HG03196 (cell line): ENCODE data around the gene MGRN1.

Experiments
- ATAC-seq: cut with Tn5 transposase; IDR thresholded peaks from one replicate; pipeline ENCODE4 v1.9.1; 2021; ENCODE audit not compliant: unreplicated experiment

Gene MGRN1

GRCh38 chr16:4603624-4604170, 20.9 kb upstream of the MGRN1 start:
- ATAC-seq, result no peak

GRCh38 chr16:4604401-4604800, 20.2 kb upstream of the MGRN1 start:
- ATAC-seq, result no peak

GRCh38 chr16:4606354-4606753, 18.3 kb upstream of the MGRN1 start:
- no peak for ATAC-seq

GRCh38 chr16:4607841-4608703, 16.6 kb upstream of the MGRN1 start:
- no peak for ATAC-seq

- no peak for ATAC-seq
Observed at GRCh38 chr16:4608704-4608980, 16.0 kb upstream of the MGRN1 start.

- ATAC-seq, result no peak
Observed at GRCh38 chr16:4609200-4610010, 15.2 kb upstream of the MGRN1 start.

GRCh38 chr16:4610011-4611005, 14.3 kb upstream of the MGRN1 start:
- no peak for ATAC-seq

GRCh38 chr16:4611337-4612021, 13.1 kb upstream of the MGRN1 start:
- no peak for ATAC-seq

- ATAC-seq, result no peak
Observed at GRCh38 chr16:4612474-4612931, 12.1 kb upstream of the MGRN1 start.

GRCh38 chr16:4612977-4613635, 11.5 kb upstream of the MGRN1 start:
- no peak for ATAC-seq

GRCh38 chr16:4613636-4614570, 10.7 kb upstream of the MGRN1 start:
- no peak for ATAC-seq

GRCh38 chr16:4614571-4615383, 9.8 kb upstream of the MGRN1 start, which contains the start of gene UBALD1:
Gene UBALD1 (minus strand): TSS chr16:4614888. CDS start chr16:4614797, 91 bp downstream.
- ATAC-seq, result peak; percentile 50

- no peak for ATAC-seq
Observed at GRCh38 chr16:4615384-4616046, 9.1 kb upstream of the MGRN1 start.

- peak; percentile 72 for ATAC-seq
Observed at GRCh38 chr16:4616047-4616811, 8.4 kb upstream of the MGRN1 start.

GRCh38 chr16:4617880-4618279, 6.7 kb upstream of the MGRN1 start:
- ATAC-seq, result no peak
